HEK293 (cell line): ENCODE data around the gene MRPL34.

Experiments used
- CTCF ChIA-PET: fragments of 350-600 bp; formaldehyde crosslinking; extraction: SDS; loops from one replicate; lab custom pipeline; 2021; ENCODE audit warnings: antibody characterized with exemption; lab: Yijun Ruan, JAX
- POLR2A ChIA-PET: fragments of 300-600 bp; formaldehyde crosslinking; extraction: SDS; loops from one replicate; lab custom pipeline; 2020; ENCODE audit warnings: antibody characterized with exemption, inconsistent platforms; lab: Yijun Ruan, JAX
- H3K27ac ChIP-seq: fragments of 200-500 bp; sonication (Bioruptor generic); 2 replicates; pipeline ENCODE4 v1.5.1; 2014; ENCODE audit warnings: low read depth, low read length, control low read depth, inconsistent platforms; ENCODE audit errors: extremely low read depth
- H3K36me3 ChIP-seq, 2 experiments: fragments of 200-500 bp in 1 of 2; sonication (Bioruptor generic) in 1 of 2; 1 replicate in 1 of 2; 2 replicates in 1 of 2; pipeline ENCODE4 v1.5.1; 2014 to 2017; ENCODE audit warnings: inconsistent platforms in 2 of 2, low read length in 2 of 2; ENCODE audit not compliant: control insufficient read depth in 2 of 2, insufficient read depth in 1 of 2
- H3K4me1 ChIP-seq: fragments of 200-500 bp; sonication (Bioruptor generic); 2 replicates; pipeline ENCODE4 v1.5.1; 2014; ENCODE audit warnings: mild to moderate bottlenecking, low read length, inconsistent platforms; ENCODE audit not compliant: control insufficient read depth, insufficient read depth
- H3K4me3 ChIP-seq: 2 replicates; pipeline ENCODE4 v1.5.1; 2011; ENCODE audit warnings: low read depth, mild to moderate bottlenecking, control low read depth, low read length, moderate library complexity
- H3K9me3 ChIP-seq: fragments of 200-500 bp; sonication (Bioruptor generic); 2 replicates; pipeline ENCODE4 v1.5.1; 2014; ENCODE audit warnings: low read depth, low read length, inconsistent platforms; ENCODE audit not compliant: control insufficient read depth, insufficient read depth
- GFI1B ChIP-seq: fragments of 450-650 bp; formaldehyde crosslinking; IDR thresholded peaks from 2 replicates; pipeline ENCODE4 v1.5.1; 2016; ENCODE audit warnings: missing biosample characterization, missing genetic modification characterization
- GLI4 ChIP-seq: fragments of 450-650 bp; formaldehyde crosslinking; IDR thresholded peaks from 2 replicates; pipeline ENCODE4 v1.5.1; 2016; ENCODE audit warnings: missing biosample characterization, missing genetic modification characterization
- HIC1 ChIP-seq: fragments of 450-650 bp; formaldehyde crosslinking; IDR thresholded peaks from 2 replicates; pipeline ENCODE4 v1.5.1; 2016; ENCODE audit warnings: missing biosample characterization, missing genetic modification characterization
- MZF1 ChIP-seq: fragments of 450-650 bp; formaldehyde crosslinking; IDR thresholded peaks from 2 replicates; pipeline ENCODE4 v1.5.1; 2017; ENCODE audit warnings: missing biosample characterization, missing genetic modification characterization, borderline replicate concordance
- REPIN1 ChIP-seq: fragments of 450-650 bp; formaldehyde crosslinking; IDR thresholded peaks from 2 replicates; pipeline ENCODE4 v1.5.1; 2017; ENCODE audit warnings: missing biosample characterization, missing genetic modification characterization, low read depth
- SP3 ChIP-seq: fragments of 450-650 bp; formaldehyde crosslinking; IDR thresholded peaks from 2 replicates; pipeline ENCODE4 v1.5.1; 2016; ENCODE audit warnings: missing biosample characterization, missing genetic modification characterization
- YY1 ChIP-seq: fragments of 450-650 bp; formaldehyde crosslinking; IDR thresholded peaks from 2 replicates; pipeline ENCODE4 v1.5.1; 2018; ENCODE audit warnings: missing biosample characterization, missing genetic modification characterization
- YY2 ChIP-seq: fragments of 450-650 bp; formaldehyde crosslinking; IDR thresholded peaks from 2 replicates; pipeline ENCODE4 v1.5.1; 2016; ENCODE audit warnings: missing biosample characterization, missing genetic modification characterization
- ZBTB1 ChIP-seq: fragments of 450-650 bp; formaldehyde crosslinking; IDR thresholded peaks from 2 replicates; pipeline ENCODE4 v1.5.1; 2016; ENCODE audit warnings: missing biosample characterization, missing genetic modification characterization
- ZNF16 ChIP-seq: fragments of 450-650 bp; formaldehyde crosslinking; IDR thresholded peaks from 2 replicates; pipeline ENCODE4 v1.5.1; 2016; ENCODE audit warnings: low read depth, missing biosample characterization, missing genetic modification characterization
- ZNF2 ChIP-seq: fragments of 450-650 bp; formaldehyde crosslinking; IDR thresholded peaks from 2 replicates; pipeline ENCODE4 v1.5.1; 2016; ENCODE audit warnings: missing biosample characterization, missing genetic modification characterization
- ZNF23 ChIP-seq: fragments of 450-650 bp; formaldehyde crosslinking; IDR thresholded peaks from 2 replicates; pipeline ENCODE4 v1.5.1; 2016; ENCODE audit warnings: missing biosample characterization, missing genetic modification characterization, borderline replicate concordance
- ZNF26 ChIP-seq: fragments of 450-650 bp; formaldehyde crosslinking; IDR thresholded peaks from 2 replicates; pipeline ENCODE4 v1.5.1; 2016; ENCODE audit warnings: missing biosample characterization, missing genetic modification characterization
- ZNF571 ChIP-seq: fragments of 450-650 bp; formaldehyde crosslinking; IDR thresholded peaks from 2 replicates; pipeline ENCODE4 v1.5.0; 2017; ENCODE audit warnings: missing biosample characterization, missing genetic modification characterization
- TF ChIP-seq, protein P1 (sequence below): fragments of 450-650 bp; formaldehyde crosslinking; IDR thresholded peaks from 2 replicates; pipeline ENCODE4 v1.5.0; 2017; ENCODE audit warnings: missing biosample characterization, missing genetic modification characterization, borderline replicate concordance
- TF ChIP-seq, protein P2 (sequence below): fragments of 450-650 bp; formaldehyde crosslinking; IDR thresholded peaks from 2 replicates; pipeline ENCODE4 v1.5.1; 2017; ENCODE audit warnings: missing biosample characterization, missing genetic modification characterization
- TF ChIP-seq, protein P3 (sequence below): IDR thresholded peaks from 2 replicates; pipeline ENCODE4 v1.6.1; 2011; ENCODE audit warnings: mild to moderate bottlenecking, low read depth, low read length, borderline replicate concordance

MRPL34 gene

DNA sequence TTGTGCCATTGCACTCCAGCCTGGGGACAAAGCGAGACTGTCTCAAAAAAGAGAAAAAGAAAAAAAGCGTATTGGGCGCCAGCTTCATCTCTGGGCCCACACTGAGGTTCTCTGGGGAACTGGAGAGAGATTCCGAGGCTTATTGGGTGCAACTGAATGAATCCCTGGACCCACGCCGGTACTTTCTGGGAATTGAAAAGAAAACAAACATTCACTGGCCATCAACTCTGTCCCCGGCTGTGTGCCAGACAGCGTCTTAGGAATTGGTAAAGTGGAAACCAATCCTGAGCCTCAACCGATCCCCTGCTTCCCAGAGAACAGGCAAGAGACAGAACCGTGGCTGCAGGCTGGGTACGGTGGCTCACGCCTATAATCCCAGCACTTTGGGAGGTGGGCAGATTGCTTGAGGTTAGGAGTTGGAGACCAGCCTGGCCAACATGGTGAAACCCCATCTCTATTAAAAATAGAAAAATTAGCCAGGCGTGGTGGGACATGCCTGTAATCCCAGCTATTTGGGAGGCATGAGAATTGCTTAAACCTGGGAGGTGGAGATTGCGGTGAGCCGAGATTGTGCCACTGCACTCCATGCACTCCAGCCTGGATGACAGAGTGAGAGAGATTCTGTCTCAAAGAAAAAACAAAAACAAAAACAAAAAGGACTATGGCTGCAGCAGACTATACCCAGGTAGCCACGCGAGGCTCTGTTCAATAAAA is 20.4 kb downstream of the MRPL34 start:
- CTCF ChIA-PET, result interaction anchor here (0.7 to 0.8 kb wide), 2 partner anchors 21 to 61 kb away, joined by 3 read pairs; no protein-coding TSS in a partner anchor
- TF ChIP-seq YY1 (no peak), GFI1B (no peak), REPIN1 (tag by site-specific recombination) (no peak), ZNF23 (tag by site-specific recombination) (no peak), ZNF26 (tag by site-specific recombination) (no peak), SP3 (tag by site-specific recombination) (no peak), HIC1 (tag by site-specific recombination) (no peak), ZNF571 (tag by site-specific recombination) (no peak), GLI4 (tag by site-specific recombination) (no peak), ZBTB1 (tag by site-specific recombination) (no peak), MZF1 (tag by site-specific recombination) (no peak), YY2 (no peak), ZNF2 (tag by site-specific recombination) (no peak), ZNF16 (tag by site-specific recombination) (no peak)
- TF ChIP-seq, protein P1, sequence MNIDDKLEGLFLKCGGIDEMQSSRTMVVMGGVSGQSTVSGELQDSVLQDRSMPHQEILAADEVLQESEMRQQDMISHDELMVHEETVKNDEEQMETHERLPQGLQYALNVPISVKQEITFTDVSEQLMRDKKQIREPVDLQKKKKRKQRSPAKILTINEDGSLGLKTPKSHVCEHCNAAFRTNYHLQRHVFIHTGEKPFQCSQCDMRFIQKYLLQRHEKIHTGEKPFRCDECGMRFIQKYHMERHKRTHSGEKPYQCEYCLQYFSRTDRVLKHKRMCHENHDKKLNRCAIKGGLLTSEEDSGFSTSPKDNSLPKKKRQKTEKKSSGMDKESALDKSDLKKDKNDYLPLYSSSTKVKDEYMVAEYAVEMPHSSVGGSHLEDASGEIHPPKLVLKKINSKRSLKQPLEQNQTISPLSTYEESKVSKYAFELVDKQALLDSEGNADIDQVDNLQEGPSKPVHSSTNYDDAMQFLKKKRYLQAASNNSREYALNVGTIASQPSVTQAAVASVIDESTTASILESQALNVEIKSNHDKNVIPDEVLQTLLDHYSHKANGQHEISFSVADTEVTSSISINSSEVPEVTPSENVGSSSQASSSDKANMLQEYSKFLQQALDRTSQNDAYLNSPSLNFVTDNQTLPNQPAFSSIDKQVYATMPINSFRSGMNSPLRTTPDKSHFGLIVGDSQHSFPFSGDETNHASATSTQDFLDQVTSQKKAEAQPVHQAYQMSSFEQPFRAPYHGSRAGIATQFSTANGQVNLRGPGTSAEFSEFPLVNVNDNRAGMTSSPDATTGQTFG (tag by site-specific recombination), result no peak
- TF ChIP-seq, protein P2, sequence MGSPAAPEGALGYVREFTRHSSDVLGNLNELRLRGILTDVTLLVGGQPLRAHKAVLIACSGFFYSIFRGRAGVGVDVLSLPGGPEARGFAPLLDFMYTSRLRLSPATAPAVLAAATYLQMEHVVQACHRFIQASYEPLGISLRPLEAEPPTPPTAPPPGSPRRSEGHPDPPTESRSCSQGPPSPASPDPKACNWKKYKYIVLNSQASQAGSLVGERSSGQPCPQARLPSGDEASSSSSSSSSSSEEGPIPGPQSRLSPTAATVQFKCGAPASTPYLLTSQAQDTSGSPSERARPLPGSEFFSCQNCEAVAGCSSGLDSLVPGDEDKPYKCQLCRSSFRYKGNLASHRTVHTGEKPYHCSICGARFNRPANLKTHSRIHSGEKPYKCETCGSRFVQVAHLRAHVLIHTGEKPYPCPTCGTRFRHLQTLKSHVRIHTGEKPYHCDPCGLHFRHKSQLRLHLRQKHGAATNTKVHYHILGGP (tag by site-specific recombination), result no peak
- TF ChIP-seq, protein P3, sequence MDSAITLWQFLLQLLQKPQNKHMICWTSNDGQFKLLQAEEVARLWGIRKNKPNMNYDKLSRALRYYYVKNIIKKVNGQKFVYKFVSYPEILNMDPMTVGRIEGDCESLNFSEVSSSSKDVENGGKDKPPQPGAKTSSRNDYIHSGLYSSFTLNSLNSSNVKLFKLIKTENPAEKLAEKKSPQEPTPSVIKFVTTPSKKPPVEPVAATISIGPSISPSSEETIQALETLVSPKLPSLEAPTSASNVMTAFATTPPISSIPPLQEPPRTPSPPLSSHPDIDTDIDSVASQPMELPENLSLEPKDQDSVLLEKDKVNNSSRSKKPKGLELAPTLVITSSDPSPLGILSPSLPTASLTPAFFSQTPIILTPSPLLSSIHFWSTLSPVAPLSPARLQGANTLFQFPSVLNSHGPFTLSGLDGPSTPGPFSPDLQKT, result no peak
- TF ChIP-seq, all 188 proteins: peak for 0
- Histone ChIP-seq H3K9me3 (no peaks in the 10 kb centered on the region), H3K27ac (no peak overlapping the region), H3K36me3 (peaks cover 0 to 23% of the 10 kb centered on the region in 2 experiments; a peak in 1 of 3 replicates), H3K4me1 (no peaks in the 10 kb centered on the region), H3K4me3 (no peak overlapping the region)
- POLR2A ChIA-PET, result interaction anchor here (2.2 kb wide), 1 partner anchor 16 kb away, joined by 12 read pairs; the partner anchor contains the start of gene DDA1
